HepG2 (cell line): ENCODE results near the gene GSK3B. TPM values are rescaled to one million over a fixed set of nuclear protein-coding genes. Genes with fewer than 3 reads are reported as not detected.

Source experiments
- ATAC-seq: fragments of 200-7000 bp; cut with Tn5 transposase; 3 replicates; pipeline ENCODE4 v1.9.1; 2020; ENCODE audit warnings: mild to moderate bottlenecking, moderate library complexity
- BruUV-seq: library from RNA; stranded (reverse); fragments of 400-500 nt; replicated peaks from 2 replicates; lab custom pipeline; 2021; lab: Mats Ljungman, UMichigan
- CTCF ChIA-PET: fragments of 300-600 bp; formaldehyde crosslinking; extraction: SDS; loops from one replicate; lab custom pipeline; 2021; ENCODE audit warnings: low total read pairs, inconsistent platforms, low intra/inter-chr PET ratio; lab: Yijun Ruan, JAX
- POLR2A ChIA-PET: fragments of 350-600 bp; sonication (Branson Sonifier 250); formaldehyde crosslinking; loops from one replicate; lab custom pipeline; 2020; ENCODE audit warnings: antibody characterized with exemption, inconsistent platforms; lab: Yijun Ruan, JAX
- DNase-seq: peaks from one replicate; pipeline ENCODE4 v3.0.0-alpha.2; 2015; ENCODE audit warnings: low spot score
- FAIRE-seq: peaks from 3 replicates; lab custom pipeline; 2011; peaks lifted over from hg19 to GRCh38; lab: Jason Lieb, UNC
- H2AFZ ChIP-seq: one replicate; pipeline ENCODE4 v1.6.1; 2011; ENCODE audit warnings: low read length, inconsistent platforms
- H3K27ac ChIP-seq: fragments of 300-600 bp; 3 replicates; pipeline ENCODE4 v1.8.0; 2011; ENCODE audit warnings: mixed run types, mild to moderate bottlenecking, mixed read lengths, low read length, inconsistent platforms; ENCODE audit not compliant: insufficient read depth; ENCODE audit errors: extremely low read length
- H3K27me3 ChIP-seq, 2 experiments: fragments of 200-600 bp in 1 of 2; 2 replicates in 1 of 2; 3 replicates in 1 of 2; pipeline versions ENCODE4 v1.6.0 to v1.8.0; 2011; ENCODE audit warnings: low read length in 2 of 2, mild to moderate bottlenecking in 2 of 2, moderate library complexity in 2 of 2, inconsistent platforms in 1 of 2; ENCODE audit not compliant: insufficient read depth in 2 of 2, control insufficient read depth in 1 of 2
- H3K36me3 ChIP-seq, 2 experiments: fragments of 200-600 bp in 1 of 2; replicated peaks in 1 of 2; 2 replicates in 1 of 2; 3 replicates in 1 of 2; pipeline versions ENCODE4 v1.5.1 to v1.8.0; 2011; ENCODE audit warnings: low read length in 2 of 2, inconsistent platforms in 1 of 2; ENCODE audit not compliant: insufficient read depth in 2 of 2, control insufficient read depth in 1 of 2
- H3K4me1 ChIP-seq: 2 replicates; pipeline ENCODE4 v1.5.1; 2012; ENCODE audit warnings: low read length, inconsistent platforms; ENCODE audit not compliant: insufficient read depth
- H3K4me2 ChIP-seq: 2 replicates; pipeline ENCODE4 v1.6.0; 2011; ENCODE audit warnings: low read depth, low read length, inconsistent platforms
- H3K4me3 ChIP-seq, 3 experiments: fragments of 200-600 bp in 1 of 3; sonication (generic), shearing (Covaris generic) in 1 of 3; replicated peaks in 1 of 3; 2 replicates each; pipeline ENCODE4 v1.5.1; 2011 to 2016; ENCODE audit warnings: low read length in 3 of 3, inconsistent platforms in 2 of 3, low read depth in 2 of 3, mild to moderate bottlenecking in 2 of 3, control low read depth in 1 of 3, mixed read lengths in 1 of 3; ENCODE audit not compliant: insufficient read depth in 1 of 3
- H3K79me2 ChIP-seq: one replicate; pipeline ENCODE4 v1.6.1; 2011; ENCODE audit warnings: low read length, inconsistent platforms; ENCODE audit not compliant: insufficient read depth
- H3K9ac ChIP-seq: 2 replicates; pipeline ENCODE4 v1.6.0; 2011; ENCODE audit warnings: mild to moderate bottlenecking, low read depth, low read length, inconsistent platforms; ENCODE audit not compliant: insufficient read depth
- H3K9me3 ChIP-seq: 2 replicates; pipeline ENCODE4 v1.5.1; 2012; ENCODE audit warnings: mild to moderate bottlenecking, low read length
- H4K20me1 ChIP-seq: 2 replicates; pipeline ENCODE4 v1.6.0; 2011; ENCODE audit warnings: inconsistent platforms, mild to moderate bottlenecking, low read length, moderate library complexity; ENCODE audit not compliant: insufficient read depth
- ARNT ChIP-seq: fragments of 450-650 bp; IDR thresholded peaks from 2 replicates; pipeline ENCODE4 v1.6.1; 2017
- CAMTA2 ChIP-seq: sonication (generic); formaldehyde crosslinking; IDR thresholded peaks from 2 replicates; pipeline ENCODE4 v1.4.0; 2020; ENCODE audit warnings: mild to moderate bottlenecking, missing genetic modification reagents, borderline replicate concordance
- CEBPB ChIP-seq: IDR thresholded peaks from 2 replicates; pipeline ENCODE4 v1.6.1; 2011; ENCODE audit warnings: low read depth, low read length, improper control_type of control experiment, borderline replicate concordance
- CHD2 ChIP-seq: IDR thresholded peaks from 2 replicates; pipeline ENCODE4 v1.6.1; 2011; ENCODE audit warnings: low read depth, low read length, improper control_type of control experiment
- HDAC1 ChIP-seq: sonication (generic); formaldehyde crosslinking; IDR thresholded peaks from 2 replicates; pipeline ENCODE4 v1.5.1; 2020; ENCODE audit warnings: mild to moderate bottlenecking, missing genetic modification reagents
- MED13 ChIP-seq: sonication (generic); formaldehyde crosslinking; IDR thresholded peaks from 2 replicates; pipeline ENCODE4 v1.5.0; 2020; ENCODE audit warnings: missing genetic modification reagents
- MTA3 ChIP-seq: sonication (generic); formaldehyde crosslinking; IDR thresholded peaks from 2 replicates; pipeline ENCODE4 v1.4.0; 2020; ENCODE audit warnings: missing genetic modification reagents
- RFX1 ChIP-seq: fragments of 450-650 bp; IDR thresholded peaks from 2 replicates; pipeline ENCODE4 v1.6.1; 2017
- RFX3 ChIP-seq: IDR thresholded peaks from 2 replicates; pipeline ENCODE4 v1.6.1; 2016; ENCODE audit warnings: missing biosample characterization, missing genetic modification reagents
- ZFP36L1 ChIP-seq: sonication (generic); formaldehyde crosslinking; IDR thresholded peaks from 2 replicates; pipeline ENCODE4 v1.8.0; 2022; ENCODE audit warnings: mild to moderate bottlenecking, missing genetic modification reagents, moderate library complexity
- ZNF207 ChIP-seq: fragments of 450-650 bp; IDR thresholded peaks from 2 replicates; pipeline ENCODE4 v1.6.1; 2016; ENCODE audit warnings: antibody characterized with exemption, borderline replicate concordance
- ZNF556 ChIP-seq: sonication (generic); formaldehyde crosslinking; IDR thresholded peaks from 2 replicates; pipeline ENCODE4 v1.4.0; 2020; ENCODE audit warnings: mild to moderate bottlenecking, missing genetic modification reagents, borderline replicate concordance
- ZNF720 ChIP-seq: sonication (generic); formaldehyde crosslinking; IDR thresholded peaks from 2 replicates; pipeline ENCODE4 v1.4.0; 2020; ENCODE audit warnings: missing genetic modification reagents
- ZSCAN9 ChIP-seq: IDR thresholded peaks from 2 replicates; pipeline ENCODE4 v1.6.1; 2016; ENCODE audit warnings: borderline replicate concordance
- WGBS: methylation state at CpG from one replicate; pipeline ENCODE4 v1.1.6; 2017; ENCODE audit warnings: low lambda C conversion rate; 5-methylcytosine and 5-hydroxymethylcytosine counted together
- in situ Hi-C: cut with HindIII; loops from 2 replicates; pipeline ENCODE4 v1.10.0; 2017; ENCODE audit warnings: low pct_unique_long_range_greater_than_20kb; ENCODE audit not compliant: extremely low pct_ligation_motif_present
- intact Hi-C: fragments of 100-400 bp; cut with micrococcal nuclease; formaldehyde crosslinking; loops from one replicate; pipeline ENCODE4 v1.10.0; 2022; ENCODE audit not compliant: unreplicated experiment
- polyA plus RNA-seq, 8 experiments: library from polyadenylated mRNA; depleted of rRNA in 3 of 8; stranded (reverse) in 7 of 8; unstranded in 1 of 8; fragments of >200 nt; fragmentation: Illumina TruSeq in 4 of 8; extraction: Trizol in 4 of 8; gene quantifications; 2 replicates each; pipeline versions ENCODE4 v1.2.1 to v1.2.3, GENCODE V29; 2011 to 2016; ENCODE audit warnings: low read depth in 4 of 8, missing spikeins in 1 of 8, mixed read lengths in 1 of 8; ENCODE audit not compliant: insufficient read depth in 1 of 8
- total RNA-seq, 5 experiments: library from RNA; depleted of rRNA; stranded (reverse); fragments of >200 nt; fragmentation: Illumina TruSeq; extraction: Trizol; gene quantifications; 2 replicates each; pipeline ENCODE4 v1.2.3, GENCODE V29; 2016; ENCODE audit warnings: low read depth in 1 of 5
- TF ChIP-seq, protein P1 (sequence below): sonication (generic); formaldehyde crosslinking; IDR thresholded peaks from 2 replicates; pipeline ENCODE4 v1.8.1; 2023; ENCODE audit warnings: missing genetic modification reagents, mild to moderate bottlenecking, borderline replicate concordance
- TF ChIP-seq, protein P2 (sequence below): sonication (generic); formaldehyde crosslinking; IDR thresholded peaks from 2 replicates; pipeline ENCODE4 v1.4.0; 2020; ENCODE audit warnings: missing genetic modification reagents; ENCODE audit errors: not compliant biosample characterization
- TF ChIP-seq, protein P3 (sequence below): sonication (generic); formaldehyde crosslinking; IDR thresholded peaks from 2 replicates; pipeline ENCODE4 v1.8.0; 2022; ENCODE audit warnings: missing genetic modification reagents, mild to moderate bottlenecking, borderline replicate concordance
- TF ChIP-seq, protein P4 (sequence below): IDR thresholded peaks from 2 replicates; pipeline ENCODE4 v1.6.1; 2012; ENCODE audit warnings: inconsistent platforms

The GSK3B gene
- total and polyA plus RNA-seq, 2 of the 13 experiments (the other 11 are each of a cell fraction or from before 2014, with no cell fraction given): 22.3 to 30.1 TPM

DNA sequence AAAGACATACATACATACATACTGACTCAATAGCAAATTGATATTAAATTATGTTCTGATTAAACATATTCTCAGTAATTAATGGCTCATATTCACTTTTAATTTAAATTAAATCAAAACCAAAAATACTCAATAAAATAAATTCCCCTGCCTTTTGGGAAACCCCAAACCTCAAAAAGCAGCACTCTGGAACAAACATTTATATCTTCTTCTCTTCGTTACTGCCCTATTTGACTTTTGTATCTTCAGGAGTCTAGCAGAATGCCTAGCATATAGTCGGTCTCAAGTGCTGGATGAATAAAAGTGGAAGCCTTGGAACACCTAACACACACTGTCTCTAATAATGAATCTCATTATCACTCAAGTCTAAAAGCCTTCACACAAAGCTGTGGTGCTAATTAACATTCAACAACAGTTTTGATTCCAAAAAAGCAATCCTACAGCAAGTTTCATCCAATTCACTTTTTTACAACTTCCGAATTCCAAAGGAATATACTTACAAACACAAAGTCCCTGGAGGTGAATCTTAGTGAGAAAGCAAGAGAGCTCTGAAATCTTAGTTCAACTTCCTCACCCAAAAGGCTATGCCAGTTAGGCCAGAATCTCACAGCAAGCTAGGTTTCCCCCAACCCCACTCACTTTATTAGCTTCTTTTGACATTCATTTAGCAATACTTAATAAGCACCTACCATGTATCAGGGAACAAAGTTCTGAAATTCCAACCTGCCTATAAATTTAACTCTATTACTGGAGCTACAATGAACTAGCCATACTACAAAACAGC is 35.0 kb downstream of the GSK3B start:
- Histone ChIP-seq H3K4me2 (no peak overlapping the region), H3K9ac (no peak overlapping the region), H3K4me1 (peaks cover 16% of the 10 kb centered on the region), H2AFZ (no peak overlapping the region), H3K9me3 (no peaks in the 10 kb centered on the region), H4K20me1 (peaks cover 12% of the 10 kb centered on the region), H3K4me3 (no peak overlapping the region), H3K36me3 (no peaks in the 10 kb centered on the region; a peak in 1 of 5 replicates), H3K27me3 (no peaks in the 10 kb centered on the region), H3K79me2 (peaks cover 95% of the 10 kb centered on the region), H3K27ac (no peak overlapping the region)
- CTCF ChIA-PET: no interaction called here
- ATAC-seq (no peak), DNase-seq (no peak), FAIRE-seq (no peak)
- POLR2A ChIA-PET: no interaction called here
- intact Hi-C loops (no loop called here), in situ Hi-C loops (no loop called here)
- no peak for TF ChIP-seq ZNF720
- 97% methylated on average over 3 of the region's 3 CpGs for WGBS
- no TSS peak for BruUV-seq

DNA sequence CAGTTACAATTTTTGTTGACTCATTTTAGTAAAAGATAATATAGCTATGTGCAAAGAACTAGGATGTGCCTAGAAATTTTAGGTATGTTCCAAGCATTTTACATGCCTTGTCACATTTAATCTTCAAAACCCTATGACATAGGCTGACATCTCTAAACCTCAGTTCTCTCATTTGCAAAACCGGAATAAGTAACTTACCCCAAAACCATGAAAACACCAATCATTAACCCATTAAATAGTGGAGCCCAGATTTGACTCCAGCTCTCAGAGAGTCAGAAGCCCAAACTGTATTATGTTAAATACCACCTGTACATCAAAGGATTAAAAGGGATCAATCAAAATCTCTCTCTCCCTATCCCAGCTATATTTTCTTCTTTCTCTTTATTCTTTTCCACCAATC is 36.6 kb downstream of the GSK3B start:
- Histone ChIP-seq H3K9me3 (no peaks in the 10 kb centered on the region), H2AFZ (no peak overlapping the region), H3K4me1 (peaks cover 16% of the 10 kb centered on the region), H3K9ac (no peak overlapping the region), H3K4me3 (no peak overlapping the region), H4K20me1 (peaks cover 9% of the 10 kb centered on the region), H3K27ac (no peak overlapping the region), H3K27me3 (no peaks in the 10 kb centered on the region), H3K36me3 (no peaks in the 10 kb centered on the region; a peak in 1 of 5 replicates), H3K79me2 (peaks cover 95% of the 10 kb centered on the region), H3K4me2 (no peak overlapping the region)
- ATAC-seq (no peak), DNase-seq (no peak), FAIRE-seq (no peak)
- ChIA-PET CTCF (no interaction called here), POLR2A (no interaction called here)
- no TSS peak for BruUV-seq
- intact Hi-C loops (loop anchor here (1.0 kb wide), 1 partner anchor 33 kb away; no protein-coding TSS in a partner anchor), in situ Hi-C loops (no loop called here)
- 100% methylated on average over 1 of the region's 1 CpG for WGBS
- TF ChIP-seq CAMTA2 (CRISPR knock-in tag) (no peak), RFX1 (no peak), ARNT (no peak), MED13 (CRISPR knock-in tag) (no peak), CEBPB (no peak), HDAC1 (CRISPR knock-in tag) (no peak), ZSCAN9 (CRISPR knock-in tag) (no peak), MTA3 (CRISPR knock-in tag) (no peak), RFX3 (CRISPR knock-in tag) (no peak), CHD2 (no peak), ZFP36L1 (CRISPR knock-in tag) (no peak), ZNF556 (no peak), ZNF207 (no peak)
- TF ChIP-seq, protein P1, sequence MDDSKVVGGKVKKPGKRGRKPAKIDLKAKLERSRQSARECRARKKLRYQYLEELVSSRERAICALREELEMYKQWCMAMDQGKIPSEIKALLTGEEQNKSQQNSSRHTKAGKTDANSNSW (CRISPR knock-in tag): no peak
- TF ChIP-seq, protein P2, sequence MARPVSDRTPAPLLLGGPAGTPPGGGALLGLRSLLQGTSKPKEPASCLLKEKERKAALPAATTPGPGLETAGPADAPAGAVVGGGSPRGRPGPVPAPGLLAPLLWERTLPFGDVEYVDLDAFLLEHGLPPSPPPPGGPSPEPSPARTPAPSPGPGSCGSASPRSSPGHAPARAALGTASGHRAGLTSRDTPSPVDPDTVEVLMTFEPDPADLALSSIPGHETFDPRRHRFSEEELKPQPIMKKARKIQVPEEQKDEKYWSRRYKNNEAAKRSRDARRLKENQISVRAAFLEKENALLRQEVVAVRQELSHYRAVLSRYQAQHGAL (CRISPR knock-in tag): no peak
- TF ChIP-seq, protein P3, sequence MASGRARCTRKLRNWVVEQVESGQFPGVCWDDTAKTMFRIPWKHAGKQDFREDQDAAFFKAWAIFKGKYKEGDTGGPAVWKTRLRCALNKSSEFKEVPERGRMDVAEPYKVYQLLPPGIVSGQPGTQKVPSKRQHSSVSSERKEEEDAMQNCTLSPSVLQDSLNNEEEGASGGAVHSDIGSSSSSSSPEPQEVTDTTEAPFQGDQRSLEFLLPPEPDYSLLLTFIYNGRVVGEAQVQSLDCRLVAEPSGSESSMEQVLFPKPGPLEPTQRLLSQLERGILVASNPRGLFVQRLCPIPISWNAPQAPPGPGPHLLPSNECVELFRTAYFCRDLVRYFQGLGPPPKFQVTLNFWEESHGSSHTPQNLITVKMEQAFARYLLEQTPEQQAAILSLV: no peak
- TF ChIP-seq, protein P4, sequence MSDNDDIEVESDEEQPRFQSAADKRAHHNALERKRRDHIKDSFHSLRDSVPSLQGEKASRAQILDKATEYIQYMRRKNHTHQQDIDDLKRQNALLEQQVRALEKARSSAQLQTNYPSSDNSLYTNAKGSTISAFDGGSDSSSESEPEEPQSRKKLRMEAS: no peak
